Measurements from ENCODE around the gene TPSAB1.

Gene TPSAB1

DNA sequence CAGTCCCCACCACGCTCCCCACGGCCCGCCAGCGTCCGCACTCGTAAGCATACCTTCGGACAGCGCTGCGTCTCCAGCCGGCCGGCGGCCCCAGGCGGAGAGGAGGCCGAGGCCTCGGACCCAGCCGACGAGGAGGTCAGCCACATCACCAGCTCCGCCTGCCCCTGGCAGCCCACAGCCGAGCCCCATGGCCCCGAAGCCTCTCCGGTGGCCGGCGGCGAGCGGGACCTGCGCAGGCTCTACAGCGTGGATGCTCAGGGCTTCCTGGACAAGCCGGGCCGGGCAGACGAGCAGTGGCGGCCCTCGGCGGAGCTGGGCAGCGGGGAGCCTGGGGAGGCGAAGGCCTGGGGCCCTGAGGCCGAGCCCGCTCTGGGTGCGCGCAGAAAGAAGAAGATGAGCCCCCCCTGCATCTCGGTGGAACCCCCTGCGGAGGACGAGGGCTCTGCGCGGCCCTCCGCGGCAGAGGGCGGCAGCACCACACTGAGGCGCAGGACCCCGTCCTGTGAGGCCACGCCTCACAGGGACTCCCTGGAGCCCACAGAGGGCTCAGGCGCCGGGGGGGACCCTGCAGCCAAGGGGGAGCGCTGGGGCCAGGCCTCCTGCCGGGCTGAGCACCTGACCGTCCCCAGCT lies 20.3 kb upstream of the TPSAB1 start:
- TF ChIP-seq, protein P1, sequence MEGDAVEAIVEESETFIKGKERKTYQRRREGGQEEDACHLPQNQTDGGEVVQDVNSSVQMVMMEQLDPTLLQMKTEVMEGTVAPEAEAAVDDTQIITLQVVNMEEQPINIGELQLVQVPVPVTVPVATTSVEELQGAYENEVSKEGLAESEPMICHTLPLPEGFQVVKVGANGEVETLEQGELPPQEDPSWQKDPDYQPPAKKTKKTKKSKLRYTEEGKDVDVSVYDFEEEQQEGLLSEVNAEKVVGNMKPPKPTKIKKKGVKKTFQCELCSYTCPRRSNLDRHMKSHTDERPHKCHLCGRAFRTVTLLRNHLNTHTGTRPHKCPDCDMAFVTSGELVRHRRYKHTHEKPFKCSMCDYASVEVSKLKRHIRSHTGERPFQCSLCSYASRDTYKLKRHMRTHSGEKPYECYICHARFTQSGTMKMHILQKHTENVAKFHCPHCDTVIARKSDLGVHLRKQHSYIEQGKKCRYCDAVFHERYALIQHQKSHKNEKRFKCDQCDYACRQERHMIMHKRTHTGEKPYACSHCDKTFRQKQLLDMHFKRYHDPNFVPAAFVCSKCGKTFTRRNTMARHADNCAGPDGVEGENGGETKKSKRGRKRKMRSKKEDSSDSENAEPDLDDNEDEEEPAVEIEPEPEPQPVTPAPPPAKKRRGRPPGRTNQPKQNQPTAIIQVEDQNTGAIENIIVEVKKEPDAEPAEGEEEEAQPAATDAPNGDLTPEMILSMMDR (IDR thresholded peaks at IDR 0.05; ENCODE audit: insufficient read depth, low read length, poor library complexity, severe bottlenecking): no peak
- Histone ChIP-seq H3K27me3 (replicated peaks; ENCODE audit: control insufficient read depth, insufficient read depth, low read length) (no peaks in the 10 kb centered on the region), H3K4me3 (replicated peaks; ENCODE audit: low read depth, low read length) (no peak overlapping the region), H3K36me3 (ENCODE audit: control insufficient read depth, insufficient read depth, low read length) (no peaks in the 10 kb centered on the region)
- no peak for DNase-seq (ENCODE audit: extremely low read depth, insufficient read length)

DNA sequence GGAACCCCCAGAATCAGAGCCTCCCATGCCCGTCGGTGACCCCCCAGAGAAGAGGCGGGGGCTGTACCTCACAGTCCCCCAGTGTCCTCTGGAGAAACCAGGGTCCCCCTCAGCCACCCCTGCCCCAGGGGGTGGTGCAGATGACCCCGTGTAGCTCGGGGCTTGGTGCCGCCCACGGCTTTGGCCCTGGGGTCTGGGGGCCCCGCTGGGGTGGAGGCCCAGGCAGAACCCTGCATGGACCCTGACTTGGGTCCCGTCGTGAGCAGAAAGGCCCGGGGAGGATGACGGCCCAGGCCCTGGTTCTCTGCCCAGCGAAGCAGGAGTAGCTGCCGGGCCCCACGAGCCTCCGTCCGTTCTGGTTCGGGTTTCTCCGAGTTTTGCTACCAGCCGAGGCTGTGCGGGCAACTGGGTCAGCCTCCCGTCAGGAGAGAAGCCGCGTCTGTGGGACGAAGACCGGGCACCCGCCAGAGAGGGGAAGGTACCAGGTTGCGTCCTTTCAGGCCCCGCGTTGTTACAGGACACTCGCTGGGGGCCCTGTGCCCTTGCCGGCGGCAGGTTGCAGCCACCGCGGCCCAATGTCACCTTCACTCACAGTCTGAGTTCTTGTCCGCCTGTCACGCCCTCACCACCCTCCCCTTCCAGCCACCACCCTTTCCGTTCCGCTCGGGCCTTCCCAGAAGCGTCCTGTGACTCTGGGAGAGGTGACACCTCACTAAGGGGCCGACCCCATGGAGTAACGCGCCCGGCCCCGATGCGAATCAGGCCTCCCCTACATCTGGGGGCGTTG lies 19.5 kb upstream of the TPSAB1 start:
- no peak overlapping the region for H3K4me3 ChIP-seq (replicated peaks; ENCODE audit: low read depth, low read length)
- TF ChIP-seq, protein P1 (IDR thresholded peaks at IDR 0.05; ENCODE audit: insufficient read depth, low read length, poor library complexity, severe bottlenecking): no peak
- DNase-seq (ENCODE audit: extremely low read depth, insufficient read length): no peak
- H3K27me3 ChIP-seq (replicated peaks; ENCODE audit: control insufficient read depth, insufficient read depth, low read length): no peaks in the 10 kb centered on the region
- no peaks in the 10 kb centered on the region for H3K36me3 ChIP-seq (ENCODE audit: control insufficient read depth, insufficient read depth, low read length)

DNA sequence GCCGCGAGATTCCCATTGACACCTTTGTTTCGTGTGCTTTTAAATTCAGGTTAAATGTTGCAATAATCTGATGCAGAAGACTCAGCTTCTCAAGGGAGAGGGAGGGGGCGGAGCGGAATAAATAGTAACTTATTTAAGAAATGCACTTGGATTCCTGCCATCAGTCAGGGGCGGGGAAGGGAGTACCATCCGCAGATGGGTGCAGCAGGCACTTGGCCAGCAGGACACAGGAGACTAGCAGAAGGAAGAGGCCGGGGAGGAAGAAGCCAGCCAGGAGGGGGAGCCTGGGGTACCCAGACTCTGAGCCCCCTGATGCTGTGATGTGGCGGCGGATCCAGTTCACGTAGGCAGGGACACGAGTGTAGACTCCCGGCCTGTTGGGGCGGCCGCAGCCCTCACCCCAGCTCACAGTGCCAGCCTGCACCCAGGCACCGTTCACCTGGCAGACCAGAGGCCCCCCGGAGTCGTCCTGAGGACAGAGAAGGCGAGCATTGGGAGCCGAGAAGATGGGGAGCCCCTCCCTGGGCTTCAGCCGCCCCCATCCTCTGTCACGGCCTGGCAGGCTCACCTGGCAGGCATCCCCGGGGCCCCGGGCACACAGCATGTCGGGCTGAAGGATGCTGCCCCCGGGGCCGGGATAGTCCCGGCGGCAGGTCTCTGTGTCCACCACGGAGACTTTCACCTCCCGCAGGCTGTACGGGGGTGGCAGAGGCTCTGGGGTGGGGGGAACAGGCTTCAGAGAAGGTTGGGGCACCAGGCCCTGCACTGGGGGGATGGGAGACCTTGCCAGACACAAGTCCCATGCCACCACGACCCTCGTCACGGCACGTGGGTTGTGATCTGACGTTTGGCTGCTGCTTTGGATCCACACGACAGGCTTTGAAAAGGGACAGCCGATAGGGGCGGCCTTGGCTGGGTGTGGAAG lies 18.6 kb upstream of the TPSAB1 start:
- Histone ChIP-seq H3K4me3 (replicated peaks; ENCODE audit: low read depth, low read length) (no peak overlapping the region), H3K36me3 (ENCODE audit: control insufficient read depth, insufficient read depth, low read length) (no peaks in the 10 kb centered on the region), H3K27me3 (replicated peaks; ENCODE audit: control insufficient read depth, insufficient read depth, low read length) (no peaks in the 10 kb centered on the region)
- TF ChIP-seq, protein P1 (IDR thresholded peaks at IDR 0.05; ENCODE audit: insufficient read depth, low read length, poor library complexity, severe bottlenecking): no peak
- no peak for DNase-seq (ENCODE audit: extremely low read depth, insufficient read length)

DNA sequence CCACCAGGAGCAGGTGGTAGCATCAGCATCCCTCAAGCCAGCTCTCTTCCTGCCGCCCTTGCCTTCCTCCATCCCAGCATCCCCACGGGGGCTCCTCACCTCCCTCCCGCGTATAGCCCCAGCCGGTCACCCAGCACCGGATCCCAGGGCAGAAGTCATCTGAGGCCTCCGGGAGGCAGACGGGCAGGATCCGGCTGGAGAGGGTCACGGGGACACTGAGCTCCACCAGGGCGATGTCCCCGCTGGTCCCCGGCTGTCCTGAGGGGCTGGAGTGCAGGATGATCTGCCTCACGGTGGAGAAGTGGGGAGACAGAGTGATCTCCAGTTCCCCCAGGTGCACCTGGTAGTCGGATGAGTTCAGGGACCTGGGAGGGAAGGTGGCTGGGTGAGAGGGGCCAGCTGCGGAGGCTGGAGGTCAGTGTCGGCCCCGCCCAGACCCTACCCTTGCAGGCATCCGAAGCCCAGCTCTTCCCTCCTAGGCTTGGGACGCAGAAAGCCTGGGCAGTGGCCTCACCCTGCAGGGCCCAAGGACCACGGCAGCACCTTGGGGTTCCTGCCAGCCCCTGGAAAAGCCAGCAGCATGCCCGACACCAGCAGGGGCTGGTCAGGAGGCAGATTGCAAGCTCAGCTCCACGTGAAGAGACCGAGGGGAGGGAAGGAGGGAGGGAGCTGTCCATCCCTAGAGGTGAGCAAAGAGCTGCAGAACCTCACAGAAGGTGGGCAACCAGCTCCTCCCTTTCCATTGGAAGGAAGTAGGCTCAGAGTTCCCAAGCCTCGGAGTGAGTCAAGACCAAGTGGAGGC lies 17.8 kb upstream of the TPSAB1 start:
- Histone ChIP-seq H3K36me3 (ENCODE audit: control insufficient read depth, insufficient read depth, low read length) (no peaks in the 10 kb centered on the region), H3K4me3 (replicated peaks; ENCODE audit: low read depth, low read length) (no peak overlapping the region), H3K27me3 (replicated peaks; ENCODE audit: control insufficient read depth, insufficient read depth, low read length) (no peaks in the 10 kb centered on the region)
- TF ChIP-seq, protein P1 (IDR thresholded peaks at IDR 0.05; ENCODE audit: insufficient read depth, low read length, poor library complexity, severe bottlenecking): no peak
- no peak for DNase-seq (ENCODE audit: extremely low read depth, insufficient read length)
